Kidney (tissue), 14 donors: ENCODE data around the gene POLR3GL. TPM values are rescaled to one million over a fixed set of nuclear protein-coding genes. Genes with fewer than 3 reads are reported as not detected.

Source experiments
- DNase-seq, 5 donors: peaks; one replicate each; pipeline ENCODE4 v3.0.0-alpha.2; 2013 to 2020
- FAIRE-seq: peaks from 2 replicates; lab custom pipeline; 2012; peaks lifted over from hg19 to GRCh38; lab: Jason Lieb, UNC
- H3K27ac ChIP-seq, 2 donors: one replicate each; pipeline ENCODE4 v1.7.0; 2013; ENCODE audit warnings: low read depth in 2 of 2, low read length in 2 of 2, inconsistent platforms in 1 of 2
- H3K27me3 ChIP-seq: one replicate; pipeline ENCODE4 v1.7.1; 2013; ENCODE audit warnings: low read length, inconsistent platforms; ENCODE audit not compliant: control insufficient read depth, insufficient read depth
- H3K36me3 ChIP-seq, 3 donors: one replicate each; pipeline versions ENCODE4 v1.7.0 to v1.7.1; 2013; ENCODE audit warnings: low read length in 3 of 3, control low read depth in 1 of 3, inconsistent platforms in 1 of 3; ENCODE audit not compliant: insufficient read depth in 3 of 3, control insufficient read depth in 2 of 3
- H3K4me1 ChIP-seq, 3 donors: one replicate each; pipeline versions ENCODE4 v1.7.0 to v1.7.1; 2013; ENCODE audit warnings: low read length in 3 of 3, inconsistent platforms in 1 of 3, low read depth in 1 of 3; ENCODE audit not compliant: control insufficient read depth in 2 of 3, insufficient read depth in 2 of 3
- H3K4me3 ChIP-seq, 3 donors: one replicate each; pipeline versions ENCODE4 v1.7.0 to v1.8.1; 2013; ENCODE audit warnings: low read length in 3 of 3, control low read depth in 1 of 3, inconsistent platforms in 1 of 3
- H3K9ac ChIP-seq, 3 donors: one replicate each; pipeline versions ENCODE4 v1.7.0 to v1.7.1; 2013; ENCODE audit warnings: low read length in 3 of 3, control low read depth in 1 of 3, inconsistent platforms in 1 of 3
- H3K9me3 ChIP-seq, 3 donors: one replicate each; pipeline versions ENCODE4 v1.7.0 to v1.7.1; 2013; ENCODE audit warnings: low read length in 3 of 3, control low read depth in 1 of 3, inconsistent platforms in 1 of 3; ENCODE audit not compliant: control insufficient read depth in 2 of 3, insufficient read depth in 1 of 3
- CTCF ChIP-seq: IDR thresholded peaks from 3 replicates; pipeline ENCODE4 v1.5.1; 2012; ENCODE audit warnings: mild to moderate bottlenecking, moderate library complexity, borderline replicate concordance; ENCODE audit not compliant: insufficient read depth; ENCODE audit errors: extremely low read depth
- intact Hi-C: fragments of 100-400 bp; cut with DNase I; formaldehyde crosslinking; loops from one replicate; pipeline ENCODE4 v1.11.1; 2022
- polyA plus RNA-seq: library from polyadenylated mRNA; stranded (reverse); fragments of 350-450 nt; fragmentation: Illumina TruSeq; extraction: RNeasy Lipid Tissue Mini Kit (QIAGEN cat#74804); gene quantifications from one replicate; pipeline ENCODE4 v1.2.3, GENCODE V29; 2014; ENCODE audit warnings: low read depth, low replicate concordance; ENCODE audit not compliant: insufficient read depth
- total RNA-seq: library from RNA; stranded (reverse); fragmentation: NEBNext Ultra II Directional; extraction: Animal tissue kit (Norgen Biotek cat#: 25700); gene quantifications from one replicate; pipeline ENCODE4 v1.2.1, GENCODE V29; 2021
- donor health status: control.
- donor health status: control.
- donor health status: control.
- donor health status: control.
- donor health status: control.
- donor health status: DM: yes; HTN: yes; CAD: no.
- donor health status: Normal renal cell carcinoma (clear cell type).

Gene POLR3GL
- total and polyA plus RNA-seq, 2 donors from 2014 or later: 19.0 to 45.6 TPM

- intact Hi-C loops: no loop called here
- no peak for FAIRE-seq
- peaks cover 20 to 38% (median 37%) of the 10 kb centered on the region in 3 donors for H3K4me1 ChIP-seq
- DNase-seq: peak; percentile 75 to 93 (median 77)
- no peak overlapping the region for H3K4me3 ChIP-seq
- peak overlapping the region; percentile 31 to 87 (median 63) for H3K9ac ChIP-seq
- H3K27ac ChIP-seq: peak overlapping the region; percentile 92 to 94
- H3K27me3 ChIP-seq: no peaks in the 10 kb centered on the region
- peak; percentile 95 for TF ChIP-seq CTCF
- H3K9me3 ChIP-seq: no peaks in the 10 kb centered on the region
- no peaks in the 10 kb centered on the region for H3K36me3 ChIP-seq
Observed at GRCh38 chr1:145977486-145978470, 13.3 kb downstream of the POLR3GL start.

GRCh38 chr1:145978471-145978853, 14.0 kb downstream of the POLR3GL start:
- no peaks in the 10 kb centered on the region for H3K9me3 ChIP-seq
- peak overlapping the region; percentile 31 to 87 (median 63) for H3K9ac ChIP-seq
- peaks cover 20 to 45% (median 43%) of the 10 kb centered on the region in 3 donors for H3K4me1 ChIP-seq
- peak overlapping the region; percentile 92 to 94 for H3K27ac ChIP-seq
- H3K27me3 ChIP-seq: no peaks in the 10 kb centered on the region
- peak overlapping the region in 1 of 3 donors; percentile 43 for H3K4me3 ChIP-seq
- intact Hi-C loops: no loop called here
- FAIRE-seq: no peak
- DNase-seq: no peak
- H3K36me3 ChIP-seq: no peaks in the 10 kb centered on the region
- TF ChIP-seq CTCF: no peak

- no peak for TF ChIP-seq CTCF
- H3K36me3 ChIP-seq: no peaks in the 10 kb centered on the region
- peak overlapping the region; percentile 37 to 43 (median 39) for H3K4me3 ChIP-seq
- H3K4me1 ChIP-seq: peaks cover 20 to 46% (median 45%) of the 10 kb centered on the region in 3 donors
- peak; percentile 95 to 100 (median 96) for DNase-seq
- intact Hi-C loops: no loop called here
- H3K9me3 ChIP-seq: no peaks in the 10 kb centered on the region
- H3K9ac ChIP-seq: peak overlapping the region; percentile 31 to 87 (median 63)
- no peaks in the 10 kb centered on the region for H3K27me3 ChIP-seq
- peak; percentile 45 for FAIRE-seq
- peak overlapping the region; percentile 92 to 94 for H3K27ac ChIP-seq
Observed at GRCh38 chr1:145978854-145979745, 14.6 kb downstream of the POLR3GL start.
